ENCODE results near the gene VWA5B2.

The VWA5B2 gene

DNA sequence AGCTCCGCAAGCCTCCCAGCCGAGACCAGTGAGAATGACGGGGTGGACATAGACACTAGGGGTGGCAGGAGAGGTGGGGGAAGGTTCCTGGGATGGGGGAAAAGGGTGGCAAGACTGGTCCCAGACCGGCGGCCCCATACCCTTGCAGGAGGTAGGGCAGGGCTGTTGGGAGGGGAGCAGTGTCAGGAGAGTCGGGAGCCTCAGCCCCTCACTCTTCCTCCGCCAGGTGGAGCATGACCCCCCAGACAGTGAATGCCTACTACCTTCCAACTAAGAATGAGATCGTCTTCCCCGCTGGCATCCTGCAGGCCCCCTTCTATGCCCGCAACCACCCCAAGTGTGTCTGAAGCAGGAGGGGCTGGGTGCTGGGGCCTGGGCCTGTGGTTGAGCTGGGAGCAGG lies 60.9 kb downstream of the VWA5B2 start:
- in situ Hi-C loops (cut with HindIII; ENCODE audit: low sequenced_read_pairs): no loop called here
- H3K4me3 ChIP-seq (ENCODE audit: low read depth, low read length): no peak overlapping the region
- DNase-seq (ENCODE audit: low read depth): no peak
- TF ChIP-seq, protein P1, sequence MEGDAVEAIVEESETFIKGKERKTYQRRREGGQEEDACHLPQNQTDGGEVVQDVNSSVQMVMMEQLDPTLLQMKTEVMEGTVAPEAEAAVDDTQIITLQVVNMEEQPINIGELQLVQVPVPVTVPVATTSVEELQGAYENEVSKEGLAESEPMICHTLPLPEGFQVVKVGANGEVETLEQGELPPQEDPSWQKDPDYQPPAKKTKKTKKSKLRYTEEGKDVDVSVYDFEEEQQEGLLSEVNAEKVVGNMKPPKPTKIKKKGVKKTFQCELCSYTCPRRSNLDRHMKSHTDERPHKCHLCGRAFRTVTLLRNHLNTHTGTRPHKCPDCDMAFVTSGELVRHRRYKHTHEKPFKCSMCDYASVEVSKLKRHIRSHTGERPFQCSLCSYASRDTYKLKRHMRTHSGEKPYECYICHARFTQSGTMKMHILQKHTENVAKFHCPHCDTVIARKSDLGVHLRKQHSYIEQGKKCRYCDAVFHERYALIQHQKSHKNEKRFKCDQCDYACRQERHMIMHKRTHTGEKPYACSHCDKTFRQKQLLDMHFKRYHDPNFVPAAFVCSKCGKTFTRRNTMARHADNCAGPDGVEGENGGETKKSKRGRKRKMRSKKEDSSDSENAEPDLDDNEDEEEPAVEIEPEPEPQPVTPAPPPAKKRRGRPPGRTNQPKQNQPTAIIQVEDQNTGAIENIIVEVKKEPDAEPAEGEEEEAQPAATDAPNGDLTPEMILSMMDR (IDR thresholded peaks at IDR 0.05; ENCODE audit: low read depth, low read length, missing control alignments): no peak

DNA sequence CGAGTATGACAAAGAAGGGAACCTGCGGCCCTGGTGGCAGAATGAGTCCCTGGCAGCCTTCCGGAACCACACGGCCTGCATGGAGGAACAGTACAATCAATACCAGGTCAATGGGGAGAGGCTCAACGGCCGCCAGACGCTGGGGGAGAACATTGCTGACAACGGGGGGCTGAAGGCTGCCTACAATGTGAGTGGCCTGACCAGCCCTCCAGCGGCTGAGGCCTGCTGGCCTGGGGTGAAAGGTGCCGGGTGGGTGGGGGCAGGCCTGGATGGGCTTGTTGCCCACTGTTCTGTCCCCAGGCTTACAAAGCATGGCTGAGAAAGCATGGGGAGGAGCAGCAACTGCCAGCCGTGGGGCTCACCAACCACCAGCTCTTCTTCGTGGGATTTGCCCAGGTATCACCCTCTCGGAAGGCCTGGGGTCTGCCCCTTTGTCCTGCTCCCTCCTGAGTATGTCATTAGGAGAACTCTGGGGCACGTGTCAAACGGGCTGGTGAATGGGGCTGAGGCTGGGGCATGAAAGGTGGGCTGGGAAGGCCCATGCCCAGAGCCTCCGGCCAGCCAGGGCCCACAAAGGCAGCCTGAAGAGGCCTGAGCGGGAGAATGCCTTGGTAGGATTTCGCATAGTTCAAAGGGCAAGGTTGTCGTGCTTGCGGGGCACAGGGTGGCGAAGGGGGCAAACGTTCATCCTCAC lies 61.8 kb downstream of the VWA5B2 start:
- H3K4me3 ChIP-seq (ENCODE audit: low read depth, low read length): no peak overlapping the region
- DNase-seq (ENCODE audit: low read depth): no peak
- in situ Hi-C loops (cut with HindIII; ENCODE audit: low sequenced_read_pairs): no loop called here
- TF ChIP-seq, protein P1 (IDR thresholded peaks at IDR 0.05; ENCODE audit: low read depth, low read length, missing control alignments): no peak

Measured in astrocyte of the cerebellum (primary cell).